ENCODE results near the gene PLK3.
"Not testable (repeated sequence)": the region's sequence is repeated elsewhere in the genome, so short reads cannot be mapped to it uniquely, and the experiment has no call there.

PLK3 gene

GRCh38 chr1:44810101-44810761, 10.1 kb downstream of the PLK3 start:
- peak; percentile 40 for DNase-seq

GRCh38 chr1:44810762-44811105, 10.6 kb downstream of the PLK3 start:
- not testable (repeated sequence) for DNase-seq

GRCh38 chr1:44811234-44811633, 11.1 kb downstream of the PLK3 start:
- DNase-seq = no peak

- no peak for DNase-seq
Measured at GRCh38 chr1:44812822-44813543, 12.8 kb downstream of the PLK3 start.

GRCh38 chr1:44815926-44816325, 15.7 kb downstream of the PLK3 start:
- DNase-seq = not testable (repeated sequence)

- no peak for DNase-seq
Measured at GRCh38 chr1:44817307-44817706, 17.1 kb downstream of the PLK3 start.

GRCh38 chr1:44817771-44818495, 17.8 kb downstream of the PLK3 start:
- DNase-seq = no peak

GRCh38 chr1:44819196-44819607, 19.0 kb downstream of the PLK3 start:
- DNase-seq = no peak

- DNase-seq = peak; percentile 79
Measured at GRCh38 chr1:44819608-44820327, 19.6 kb downstream of the PLK3 start.

GRCh38 chr1:44820328-44821239, 20.4 kb downstream of the PLK3 start:
- no peak for DNase-seq

GRCh38 chr1:44821240-44821715, 21.1 kb downstream of the PLK3 start:
- no peak for DNase-seq

GRCh38 chr1:44822131-44822701, 22.0 kb downstream of the PLK3 start:
- no peak for DNase-seq

GRCh38 chr1:44822981-44823451, 22.8 kb downstream of the PLK3 start:
- DNase-seq = no peak

GRCh38 chr1:44824392-44824791, 24.2 kb downstream of the PLK3 start:
- DNase-seq = not testable (repeated sequence)

- no peak for DNase-seq
Measured at GRCh38 chr1:44826375-44827196, 26.4 kb downstream of the PLK3 start.

- no peak for DNase-seq
Measured at GRCh38 chr1:44827197-44828002, 27.2 kb downstream of the PLK3 start.

- no peak for DNase-seq
Measured at GRCh38 chr1:44828003-44828651, 27.9 kb downstream of the PLK3 start.

GRCh38 chr1:44828841-44829440, 28.8 kb downstream of the PLK3 start:
- DNase-seq = no peak

All from activated naive CD4-positive, alpha-beta T cell treated with anti-CD3 and anti-CD28 coated beads, Interleukin-2, amount 50 U/mL, for 16 hours (primary cell).